Globus pallidus (tissue), 1 donor: ENCODE data around the gene CGREF1.
A peak's percentile ranks its signal among the peaks of the same experiment; 100 is the strongest.
"Not testable (repeated sequence)": the region's sequence is repeated elsewhere in the genome, so short reads cannot be mapped to it uniquely, and the experiment has no call there.

Source experiments
- DNase-seq: peaks from one replicate; pipeline ENCODE4 v3.0.0-alpha.2; 2015; ENCODE audit warnings: low spot score

Gene CGREF1

GRCh38 chr2:27111392-27112078 is 7.4 kb downstream of the CGREF1 start:
- DNase-seq: not testable (repeated sequence)

GRCh38 chr2:27110603-27111352 is 8.2 kb downstream of the CGREF1 start:
- not testable (repeated sequence) for DNase-seq

- no peak for DNase-seq
Observed at GRCh38 chr2:27109083-27109482, 9.8 kb downstream of the CGREF1 start.

- no peak for DNase-seq
Observed at GRCh38 chr2:27108221-27108620, 10.7 kb downstream of the CGREF1 start.

- DNase-seq: no peak
Observed at GRCh38 chr2:27105981-27106380, 12.9 kb downstream of the CGREF1 start.

- DNase-seq: no peak
Observed at GRCh38 chr2:27102329-27102728, 16.6 kb downstream of the CGREF1 start.

- no peak for DNase-seq
Observed at GRCh38 chr2:27100036-27100435, 18.9 kb downstream of the CGREF1 start.

GRCh38 chr2:27099334-27099955 is 19.5 kb downstream of the CGREF1 start:
- no peak for DNase-seq

GRCh38 chr2:27097341-27097740 is 21.6 kb downstream of the CGREF1 start:
- no peak for DNase-seq

- DNase-seq: no peak
Observed at GRCh38 chr2:27096748-27097297, 22.1 kb downstream of the CGREF1 start.

- peak; percentile 73 for DNase-seq
Observed at GRCh38 chr2:27095745-27096651, 22.9 kb downstream of the CGREF1 start.

- no peak for DNase-seq
Observed at GRCh38 chr2:27095427-27095744, 23.5 kb downstream of the CGREF1 start.

GRCh38 chr2:27094353-27094984 is 24.5 kb downstream of the CGREF1 start:
- DNase-seq: no peak

GRCh38 chr2:27093430-27094352 is 25.2 kb downstream of the CGREF1 start:
- no peak for DNase-seq

GRCh38 chr2:27092696-27093429 is 26.1 kb downstream of the CGREF1 start:
- DNase-seq: no peak

- no peak for DNase-seq
Observed at GRCh38 chr2:27091746-27092695, 26.9 kb downstream of the CGREF1 start.

- DNase-seq: no peak
Observed at GRCh38 chr2:27089111-27089954, 29.6 kb downstream of the CGREF1 start.
